ENCODE data around the gene SAMD14.

Gene SAMD14

DNA sequence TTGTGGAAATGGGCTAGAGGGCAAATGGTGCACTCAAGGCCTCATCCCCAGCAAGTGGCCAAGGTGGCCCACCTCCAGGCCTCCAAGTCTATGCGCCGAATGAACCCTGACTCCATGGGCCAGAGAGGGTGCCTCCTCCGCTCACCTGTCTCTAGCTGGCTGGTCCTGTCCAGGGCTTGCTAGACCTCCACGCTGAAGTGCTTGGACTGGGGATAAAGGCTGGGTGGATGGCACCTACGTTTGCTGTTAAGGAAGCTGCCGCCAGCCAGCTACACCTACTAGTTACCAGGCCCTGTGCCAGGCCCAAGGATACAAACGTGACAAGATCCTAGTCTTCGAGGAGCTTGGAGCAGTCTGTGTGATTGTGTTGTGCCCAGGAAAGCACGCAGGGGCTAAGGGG, 35.1 kb upstream of the SAMD14 start:
- no peak for DNase-seq

DNA sequence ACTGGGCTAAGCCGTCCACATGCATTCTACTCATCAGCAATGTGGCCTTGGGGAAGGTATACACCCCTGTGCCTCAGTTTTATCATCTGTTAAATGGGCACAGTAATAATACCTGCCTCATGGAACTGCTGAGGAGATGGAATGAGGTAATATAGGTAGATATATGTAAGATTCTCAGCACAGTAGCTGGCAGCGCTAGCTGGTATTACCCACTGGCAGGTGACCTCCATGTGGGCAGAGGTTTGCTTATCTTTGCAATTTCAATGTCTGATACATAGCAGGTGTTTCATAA, 34.7 kb upstream of the SAMD14 start:
- no peak for DNase-seq

DNA sequence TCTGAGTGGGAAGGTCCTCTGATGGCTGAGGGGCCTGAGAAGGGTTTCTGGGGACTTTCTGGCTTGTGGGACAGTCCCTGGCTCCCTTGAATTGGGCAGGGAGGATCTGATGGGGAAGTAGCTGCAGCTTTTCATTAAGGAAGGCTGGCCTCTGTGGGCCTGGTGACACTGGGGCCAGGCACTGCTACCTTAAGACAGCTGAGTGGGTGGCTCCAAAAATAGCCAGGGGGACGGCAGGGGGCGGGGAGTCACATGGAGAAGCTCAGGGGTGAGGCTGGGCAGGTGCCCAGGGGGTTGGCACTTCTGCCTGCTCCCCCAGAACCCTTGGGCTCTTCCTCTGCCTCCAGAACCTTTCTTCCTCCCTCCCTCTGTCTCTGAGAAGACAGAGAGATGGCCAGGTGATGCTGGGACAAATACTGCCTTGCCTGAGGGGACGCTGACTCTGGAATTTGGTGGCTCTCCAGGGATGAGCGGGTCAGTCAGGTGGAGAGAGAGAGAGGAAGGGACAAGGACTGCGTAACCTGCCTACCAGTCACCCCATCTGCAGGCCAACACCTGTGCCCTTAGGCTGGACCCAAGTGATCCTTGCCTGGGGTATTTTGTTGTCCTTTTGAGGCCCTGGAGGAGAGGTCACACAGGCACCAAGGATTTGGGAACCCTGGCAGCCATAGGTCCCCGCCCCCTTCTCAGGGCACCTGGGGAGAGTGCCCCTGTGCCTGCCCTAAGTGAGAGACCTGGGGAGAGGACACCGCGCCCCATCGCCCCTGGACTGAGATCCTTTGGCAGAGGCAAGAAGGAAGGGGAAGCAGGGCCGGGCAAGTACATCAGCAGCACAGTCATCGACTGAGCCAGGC, 34.1 kb upstream of the SAMD14 start:
- DNase-seq: no peak

DNA sequence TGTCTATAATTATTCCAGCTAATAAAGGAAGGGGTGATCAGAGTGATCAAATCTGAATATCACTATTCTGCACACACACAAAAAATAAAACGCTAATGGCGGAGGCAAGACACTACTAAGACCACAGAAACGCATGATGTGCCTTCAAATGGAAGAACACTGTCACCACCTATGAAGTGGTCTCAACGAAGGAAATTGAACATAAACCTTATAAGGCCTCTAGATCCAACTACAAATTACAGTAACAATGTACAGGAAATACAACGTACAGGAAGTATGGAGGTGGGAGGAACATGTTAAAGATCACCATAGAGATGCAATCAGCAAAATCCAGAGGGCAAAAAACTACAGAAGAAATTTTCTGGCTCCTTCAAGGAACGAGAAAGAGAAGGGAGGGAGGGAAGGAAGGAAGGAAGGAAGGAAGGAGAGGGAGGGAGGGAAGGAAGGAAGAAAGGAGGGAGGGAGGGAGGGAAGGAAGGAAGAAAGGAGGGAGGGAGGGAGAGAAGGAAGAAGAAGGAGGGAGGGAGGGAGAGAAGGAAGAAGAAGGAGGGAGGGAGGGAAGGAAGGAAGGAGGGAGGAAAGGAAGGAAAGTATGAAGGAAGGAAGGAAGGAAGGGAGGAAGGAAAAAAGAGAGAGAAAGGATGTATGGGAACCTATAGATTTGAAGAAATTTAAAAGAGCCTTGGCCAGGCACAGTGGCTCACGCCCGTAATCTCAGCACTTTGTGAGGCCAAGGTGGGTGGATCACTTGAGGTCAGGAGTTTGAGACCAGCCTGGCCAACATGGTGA, 32.7 kb upstream of the SAMD14 start:
- DNase-seq: no peak

DNA sequence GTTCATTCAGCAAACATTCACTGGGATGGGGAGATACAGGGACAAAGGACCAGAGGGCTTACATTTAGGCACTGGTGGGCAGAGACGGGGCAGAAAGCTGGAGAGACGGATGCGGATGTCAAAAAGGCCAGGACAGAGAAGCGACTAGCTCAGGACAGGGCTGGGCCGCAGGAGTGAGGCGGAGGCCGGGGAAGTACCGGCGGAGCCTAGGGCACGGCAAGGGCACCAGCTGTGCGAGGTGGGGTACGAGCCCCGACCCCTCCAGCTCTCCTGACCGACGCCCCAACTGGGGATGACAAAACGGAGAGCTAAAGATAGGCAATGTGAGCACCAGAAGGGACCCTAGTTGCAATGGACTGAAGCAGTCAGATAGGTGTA, 31.9 kb upstream of the SAMD14 start:
- no peak for DNase-seq

DNA sequence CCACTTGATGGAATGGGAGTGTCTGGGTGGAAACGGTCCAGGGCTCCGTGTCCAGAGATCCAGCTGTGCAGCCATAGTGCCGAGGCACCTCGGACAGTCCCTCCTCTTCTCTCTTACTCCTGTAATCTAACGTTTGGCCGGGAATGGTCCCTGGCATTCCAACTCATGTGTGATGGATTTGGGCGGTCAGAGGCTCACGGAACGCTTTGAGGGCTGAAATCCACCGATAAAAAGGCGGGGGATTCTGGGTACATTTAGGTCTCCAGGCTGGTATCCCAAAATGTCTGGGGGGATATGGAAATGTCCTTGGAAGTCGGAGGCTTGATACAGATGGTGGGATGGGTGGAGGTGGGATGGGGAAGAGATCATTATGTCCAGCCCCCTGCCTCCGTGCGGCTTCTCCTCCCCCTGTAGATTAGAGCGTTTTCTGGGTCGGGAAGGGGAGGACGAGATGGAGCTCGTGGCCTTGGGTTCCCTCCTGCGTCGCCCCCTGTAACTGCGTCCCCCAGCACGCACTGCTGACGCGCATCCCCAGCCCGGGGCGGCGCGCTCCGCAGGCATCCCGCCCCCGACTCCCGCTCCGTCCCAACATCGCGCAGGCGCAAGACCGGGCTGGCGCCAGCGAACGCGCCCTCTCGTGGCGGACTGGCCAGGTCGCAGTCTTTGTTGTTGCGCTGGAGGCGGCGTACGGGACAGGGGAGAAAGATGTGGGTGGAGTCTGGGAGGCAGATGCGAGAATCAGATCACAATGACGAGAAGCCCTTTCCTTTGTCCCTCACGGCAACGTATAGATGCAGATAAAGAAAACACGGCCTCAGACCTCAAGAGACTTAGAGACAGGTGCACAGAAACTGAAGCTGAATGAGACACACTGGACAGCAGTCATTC, 31.3 kb upstream of the SAMD14 start:
- DNase-seq: peak; percentile 98

DNA sequence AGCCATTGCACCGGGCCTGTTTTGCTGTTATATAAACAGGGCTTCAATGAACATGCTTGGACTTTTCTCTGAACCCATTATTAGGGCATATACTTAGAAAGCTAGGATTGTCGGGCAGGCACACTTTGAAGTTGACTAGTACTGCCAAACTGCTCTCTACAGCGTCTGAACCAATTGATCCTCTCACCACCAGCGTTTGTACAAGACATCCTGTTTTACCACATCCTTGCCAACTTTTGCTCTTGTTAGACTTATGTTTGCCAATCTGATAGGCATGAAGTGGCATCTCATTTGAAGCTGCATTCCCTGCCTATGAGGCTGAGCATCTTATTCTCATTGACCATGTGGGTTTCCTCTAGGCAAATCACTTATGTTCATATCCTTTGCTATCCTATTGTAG, 27.9 kb upstream of the SAMD14 start:
- no peak for DNase-seq

DNA sequence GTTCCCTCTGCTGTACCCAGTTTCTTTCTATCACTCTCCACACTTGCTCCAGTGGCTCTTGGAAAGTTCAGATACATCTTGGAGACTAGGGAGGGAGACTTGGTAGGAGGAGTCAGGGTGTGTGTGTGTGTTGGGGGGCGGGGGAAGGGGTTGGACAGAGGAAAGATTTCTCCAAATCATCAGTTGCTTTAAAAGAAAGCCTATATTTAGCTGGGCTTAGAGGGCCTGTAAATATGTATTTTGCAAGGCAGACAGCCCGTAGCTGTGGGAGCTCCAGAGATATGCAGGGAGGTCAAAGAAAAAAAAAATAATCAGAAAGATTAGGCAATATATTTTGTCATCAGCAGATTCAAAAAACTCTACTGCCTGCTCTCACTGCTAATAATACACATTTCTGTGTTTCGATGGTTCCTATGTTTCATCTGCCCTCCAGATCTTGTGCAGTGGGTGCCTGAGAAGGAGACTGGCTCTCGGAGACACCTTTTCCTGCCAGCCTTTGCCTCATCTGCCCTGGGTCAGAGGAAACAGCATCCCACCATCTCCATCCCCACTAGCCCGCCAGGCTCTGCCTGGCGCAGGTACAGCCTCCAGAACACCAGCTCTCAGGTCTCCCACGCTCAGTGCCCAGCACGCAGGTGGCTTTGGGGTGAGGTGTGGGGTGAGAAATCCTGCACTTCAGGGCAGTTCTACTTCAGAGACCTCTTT, 25.3 kb upstream of the SAMD14 start:
- DNase-seq: no peak

DNA sequence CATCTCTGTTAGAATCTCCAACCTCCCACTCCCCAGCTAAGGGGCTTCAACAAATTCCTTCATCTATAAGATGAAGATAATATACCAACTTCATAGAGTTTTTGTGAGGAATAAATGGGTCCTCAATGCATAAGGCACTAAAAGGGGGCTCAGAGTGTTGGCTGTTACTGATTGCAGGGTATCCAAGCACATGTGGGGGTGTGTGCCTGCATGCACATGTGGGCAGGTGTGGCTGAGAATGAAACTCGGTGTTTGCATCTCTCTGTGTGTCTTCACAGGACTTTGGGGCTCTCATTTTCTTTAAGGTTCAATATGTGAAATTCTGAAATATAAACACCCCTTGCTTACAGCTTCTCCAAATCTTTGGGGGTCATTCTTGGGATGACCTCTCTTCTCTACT, 24.6 kb upstream of the SAMD14 start:
- no peak for DNase-seq

DNA sequence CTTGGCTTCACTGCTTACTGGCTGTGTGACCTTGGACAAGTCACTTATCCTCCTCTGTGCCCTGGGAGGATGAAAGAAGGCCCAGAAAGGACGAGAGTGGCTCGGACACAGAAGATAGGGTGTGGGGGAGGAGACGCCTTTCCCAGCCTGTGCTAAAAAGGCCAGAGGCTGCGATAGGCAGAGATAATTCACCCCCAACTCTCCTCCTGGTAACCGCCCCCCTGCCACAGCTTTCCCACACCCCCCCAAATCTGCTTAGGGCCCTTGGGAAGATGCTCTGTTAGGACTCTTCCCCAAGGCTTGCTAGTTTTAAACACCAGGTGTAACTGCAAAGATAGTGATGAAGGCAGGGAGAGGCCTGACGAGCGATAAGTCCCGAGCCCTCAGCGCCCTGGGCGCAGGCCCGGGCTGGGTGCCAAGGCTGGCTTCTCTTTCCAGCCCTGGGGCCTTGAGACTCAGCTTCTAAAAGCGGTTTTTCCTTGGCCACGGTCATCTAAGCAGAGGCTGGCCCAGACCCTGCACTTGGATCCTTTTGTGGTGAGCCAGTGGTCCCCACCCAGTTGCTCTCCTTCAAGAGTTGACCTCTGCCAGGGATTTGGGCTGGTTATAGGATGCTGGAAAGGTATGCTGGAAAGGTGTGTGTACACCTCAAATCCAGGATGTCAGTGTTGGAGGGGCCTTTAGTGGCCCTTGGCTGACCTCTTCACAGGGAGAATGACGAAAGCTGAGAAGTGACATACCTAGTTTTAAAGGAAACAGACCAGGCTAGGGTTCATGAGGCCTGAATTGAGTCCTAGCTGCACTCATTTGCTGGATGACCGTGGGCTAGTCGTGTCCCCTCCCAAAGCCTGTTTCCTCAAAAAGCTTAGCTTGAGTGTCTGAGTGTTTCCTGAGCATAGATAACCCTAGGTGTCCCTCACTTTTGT, 24.0 kb upstream of the SAMD14 start:
- no peak for DNase-seq

DNA sequence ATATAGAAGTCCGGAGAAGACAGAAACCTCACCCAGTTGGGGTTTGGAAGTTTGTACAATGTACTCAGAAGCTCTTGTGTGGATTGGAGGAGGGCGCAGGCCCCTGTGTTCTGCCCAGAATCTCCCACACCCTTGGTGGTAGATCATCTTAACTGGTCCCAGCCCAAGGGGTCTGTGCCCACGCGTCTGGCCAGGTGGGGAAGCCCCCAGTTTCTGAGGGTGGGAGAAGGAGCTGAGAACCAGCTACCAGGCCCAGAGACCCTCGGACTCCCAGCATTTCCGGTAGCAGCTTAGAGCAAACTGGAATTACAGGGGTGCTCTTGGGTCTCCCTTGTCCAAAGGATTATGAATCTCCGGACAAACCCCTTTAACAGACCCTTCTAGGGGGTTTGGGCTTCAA, 22.8 kb upstream of the SAMD14 start:
- no peak for DNase-seq

DNA sequence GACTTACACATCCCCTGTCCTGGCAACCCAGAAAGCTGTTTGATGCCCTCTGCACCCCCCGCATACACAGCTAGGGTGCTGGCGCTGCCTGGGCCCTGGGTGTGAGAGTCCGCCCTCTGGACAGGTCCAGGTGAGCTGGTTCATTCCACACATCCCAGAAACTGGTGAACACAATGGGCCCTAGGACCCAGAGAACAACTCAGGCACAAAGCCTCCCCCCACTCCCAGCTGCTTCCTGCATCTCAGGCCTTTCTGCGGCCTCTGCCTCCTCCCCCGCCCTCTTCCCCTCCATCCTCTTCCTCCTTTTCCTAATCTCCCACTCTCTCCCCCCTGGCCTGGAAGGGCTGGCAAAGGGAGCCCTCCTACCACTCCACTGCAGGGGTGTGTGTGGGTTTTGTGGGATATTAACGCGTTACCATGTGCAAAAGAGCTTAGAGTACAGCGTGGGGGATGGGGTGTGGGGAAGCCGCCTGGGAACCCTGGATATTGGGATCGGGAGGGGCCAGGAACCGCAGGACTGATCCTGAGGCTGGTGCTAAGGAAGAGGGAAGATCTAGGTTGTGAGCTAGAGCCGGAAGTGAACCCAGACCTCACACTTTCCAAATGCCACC, 22.1 kb upstream of the SAMD14 start:
- DNase-seq: peak; percentile 95

DNA sequence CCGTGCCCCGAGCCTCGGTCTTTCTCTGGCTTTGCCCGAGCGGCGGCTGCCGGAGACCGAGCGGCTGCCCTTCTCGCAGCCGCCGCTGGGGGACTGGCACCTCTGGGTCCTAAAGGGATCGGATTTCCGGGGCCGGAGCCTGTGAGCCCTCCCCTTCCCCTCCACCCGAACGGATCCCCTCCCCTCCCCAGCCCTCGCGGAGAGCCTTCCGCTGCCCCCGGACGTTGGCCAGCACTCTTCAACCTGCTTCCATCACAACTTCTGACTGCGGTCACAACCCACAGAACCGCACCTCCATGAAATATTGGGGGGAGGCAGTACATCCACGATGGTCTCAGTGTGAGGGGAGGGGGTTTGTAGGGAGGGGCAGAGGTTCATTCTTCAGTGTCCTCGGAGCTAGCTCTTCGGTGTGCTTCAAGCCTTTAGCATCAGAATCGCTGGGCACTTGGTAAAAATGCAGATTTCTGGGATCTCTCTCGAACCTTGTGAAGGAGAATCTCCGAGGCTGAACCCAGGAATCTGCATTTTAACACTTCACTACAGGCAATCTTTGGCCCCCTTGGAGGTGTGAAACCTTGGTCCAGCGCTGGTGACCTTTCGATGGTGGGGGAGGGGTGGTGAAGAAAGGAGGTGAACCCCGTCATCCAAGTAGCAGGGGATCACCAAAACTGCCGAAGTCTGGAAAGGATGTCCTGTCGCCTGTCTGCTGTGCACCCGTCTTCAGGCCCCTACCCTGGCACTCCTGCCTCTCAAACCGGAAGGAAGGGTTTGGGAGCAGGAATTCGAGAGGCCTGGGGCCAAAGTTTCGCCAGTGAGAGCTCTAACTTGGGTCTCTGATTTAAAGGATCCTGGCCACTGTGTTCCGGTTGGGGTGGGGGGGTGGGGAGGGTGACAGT, 21.3 kb upstream of the SAMD14 start:
- DNase-seq: peak; percentile 92

DNA sequence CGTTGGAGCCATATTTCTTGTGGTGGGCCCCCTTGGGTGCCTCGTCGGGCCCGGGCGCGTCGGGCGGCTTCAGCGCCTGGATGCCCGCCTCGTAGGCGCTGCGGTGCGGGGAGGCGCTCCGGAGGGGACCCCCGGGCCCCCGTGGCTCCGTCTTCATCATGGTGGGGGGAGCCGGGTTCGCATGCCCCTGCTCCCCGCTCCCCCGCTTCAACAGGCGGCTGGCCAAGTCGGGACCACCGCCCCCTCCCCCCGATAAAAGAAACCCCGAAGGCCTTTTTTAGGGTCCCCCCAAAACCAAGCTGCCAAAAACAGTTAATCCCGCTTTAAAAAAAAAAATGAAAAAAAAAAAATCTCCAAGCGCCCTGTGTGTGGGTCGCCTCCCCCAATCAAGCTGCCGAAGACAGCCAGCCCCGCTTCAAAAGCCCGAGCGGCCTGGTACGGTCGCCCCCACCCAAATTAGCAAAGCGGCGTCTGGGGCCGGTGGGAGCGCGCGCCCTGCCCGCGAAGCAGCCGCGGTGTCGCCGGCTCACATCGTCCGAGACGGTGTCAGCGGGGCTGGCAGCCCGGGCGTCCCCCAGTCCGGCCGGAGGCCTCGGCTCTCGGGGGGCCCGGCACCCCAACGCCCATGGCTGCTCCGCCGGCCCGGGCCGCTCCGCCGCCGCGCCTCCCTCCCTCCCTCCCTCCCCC, 20.5 kb upstream of the SAMD14 start, which contains the start of gene PPP1R9B:
TSS of gene PPP1R9B (minus strand) at position 324 of the 687 bp plus-strand sequence. CDS start at position 160, 164 bp downstream.
- DNase-seq: no peak

DNA sequence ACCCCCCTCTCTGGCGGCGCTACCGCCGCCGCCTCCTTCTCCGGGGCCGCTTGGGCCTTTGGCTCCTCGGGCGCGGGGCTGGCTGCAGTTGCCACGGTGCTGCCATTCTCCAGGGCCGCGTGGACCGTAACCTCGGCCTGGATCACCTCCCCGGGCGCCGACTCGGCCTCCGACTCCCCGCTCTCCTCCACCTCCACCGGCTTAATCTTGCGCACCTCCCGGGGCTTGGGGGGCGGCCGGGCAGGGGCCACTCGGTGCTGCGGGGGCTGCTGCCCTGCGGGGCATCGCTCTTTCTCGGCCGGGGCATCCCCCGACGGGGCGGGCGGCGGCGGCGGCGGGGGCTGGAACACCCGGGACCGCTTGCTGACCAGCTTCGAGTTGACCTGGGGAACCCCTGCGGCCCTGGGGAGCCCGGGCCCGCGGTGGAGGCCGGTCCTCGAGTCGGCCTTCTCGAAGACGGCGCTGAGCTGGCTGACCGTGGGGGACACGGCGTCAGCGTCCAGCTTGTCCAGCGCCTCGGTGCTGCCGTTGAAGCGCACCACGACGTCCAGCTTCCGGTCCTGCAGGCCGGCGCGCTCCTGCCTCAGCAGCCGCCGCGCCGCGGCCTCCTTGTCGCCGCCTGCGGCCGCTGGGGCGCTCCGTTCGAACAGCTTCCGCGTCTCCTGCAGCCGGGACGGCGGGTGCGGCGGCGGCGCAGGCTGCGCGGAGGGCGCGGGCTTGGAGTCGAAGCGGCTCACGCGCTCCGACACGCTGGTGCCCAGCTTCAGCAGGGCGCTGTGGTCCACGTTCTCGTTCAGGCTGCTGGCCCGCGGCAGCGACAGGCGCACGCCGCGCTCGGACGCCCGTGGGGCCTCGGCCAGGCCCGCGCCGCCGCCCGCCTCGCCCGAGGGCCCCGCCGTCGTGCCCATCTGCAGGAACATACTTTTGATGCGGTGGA, 19.7 kb upstream of the SAMD14 start:
- DNase-seq: peak; percentile 64

DNA sequence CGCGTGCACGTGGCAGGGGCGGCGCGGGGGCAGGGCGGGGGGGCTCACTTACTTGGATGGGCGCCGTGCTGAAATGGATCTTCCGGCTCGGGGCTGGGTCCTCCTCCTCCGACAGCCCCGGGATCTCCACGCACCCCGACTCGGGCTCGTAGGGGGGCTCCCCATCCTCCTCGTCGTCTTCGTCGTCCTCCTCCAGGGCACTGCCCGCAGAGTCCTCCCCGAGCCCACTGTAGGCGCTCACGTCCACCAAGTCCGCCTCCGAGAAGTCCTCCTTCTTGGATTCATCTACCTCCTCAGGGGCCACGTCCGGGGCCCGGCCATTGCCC, 19.1 kb upstream of the SAMD14 start:
- DNase-seq: no peak

DNA sequence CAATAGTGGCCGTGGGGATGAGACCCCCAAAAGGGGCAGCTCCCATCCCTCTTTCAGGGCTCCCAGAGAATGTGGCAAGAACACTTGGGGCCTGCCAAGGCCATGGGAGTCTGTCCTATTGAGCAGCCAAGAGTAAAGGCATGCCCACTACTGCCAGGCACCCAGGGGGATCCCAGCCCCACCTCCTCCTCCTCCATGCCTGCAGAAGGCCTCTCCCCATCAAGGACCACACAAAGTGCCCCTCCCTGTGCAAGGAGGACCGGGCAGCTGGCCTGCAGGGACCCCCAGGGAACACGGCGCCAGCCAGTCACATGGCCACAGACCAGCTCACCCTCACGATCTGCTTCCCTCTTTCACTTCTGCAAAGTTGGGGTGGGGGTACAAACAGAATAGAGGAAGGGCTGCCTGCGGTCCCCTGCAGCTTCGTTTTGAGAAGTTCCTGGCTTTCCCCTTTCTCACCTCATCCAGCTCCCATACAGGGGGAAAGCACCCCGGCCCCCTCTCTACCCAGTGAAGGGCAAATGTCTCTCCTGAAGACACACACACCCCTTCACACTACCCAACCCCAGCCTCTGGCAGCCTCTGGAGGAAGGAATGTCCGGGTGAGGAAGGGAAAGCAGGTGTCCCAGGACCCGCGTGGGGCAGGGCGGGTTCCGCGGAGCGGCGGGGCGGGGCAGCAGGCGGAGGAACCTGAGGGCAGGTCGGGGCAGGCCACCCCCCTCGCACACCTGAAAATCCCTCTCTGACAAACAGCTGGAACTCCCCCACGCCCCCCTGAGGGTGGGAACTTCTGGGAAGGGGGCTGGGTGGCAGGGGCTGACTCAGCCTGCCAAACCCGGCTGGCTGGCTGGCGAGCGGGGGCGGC, 18.5 kb upstream of the SAMD14 start:
- DNase-seq: no peak
